ENCODE data around the gene GAL3ST2.

GAL3ST2 gene

DNA sequence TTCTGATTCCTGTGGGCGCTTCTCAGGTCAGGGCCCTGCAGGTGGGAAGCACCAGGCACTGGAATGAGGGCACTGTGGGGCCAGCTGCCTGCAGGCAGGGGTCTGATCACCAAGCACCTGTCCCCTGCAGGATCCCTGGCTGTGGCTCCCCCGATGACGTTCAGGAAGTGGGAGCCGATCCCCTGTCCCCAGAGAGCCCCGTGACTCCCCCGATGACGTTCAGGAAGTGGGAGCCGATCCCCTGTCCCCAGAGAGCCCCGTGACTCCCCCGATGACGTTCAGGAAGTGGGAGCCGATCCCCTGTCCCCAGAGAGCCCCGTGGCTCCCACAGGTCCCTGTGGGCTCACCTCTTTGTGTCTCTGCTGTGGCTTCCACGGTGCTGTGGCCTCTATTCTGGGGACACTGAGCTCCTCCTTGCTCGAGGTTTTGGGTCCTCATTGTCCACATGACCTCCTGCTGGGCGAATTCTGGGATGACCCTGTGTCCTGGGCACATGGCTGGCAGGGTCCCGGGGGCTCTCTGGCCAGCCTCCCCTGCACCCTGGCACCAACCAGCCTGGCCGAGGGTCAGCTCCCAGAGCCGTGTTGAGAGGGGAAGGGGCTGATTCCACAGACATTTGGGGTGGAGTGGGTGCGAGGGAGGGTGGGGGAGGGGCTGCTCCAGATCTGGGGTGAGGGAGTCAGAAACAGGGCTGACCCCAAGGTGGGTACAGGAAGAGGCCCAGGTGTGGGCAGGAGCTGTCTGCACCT lies 37.2 kb downstream of the GAL3ST2 start:
- Histone ChIP-seq H3F3A (ENCODE audit: control insufficient read depth, insufficient read depth) (no peaks in the 10 kb centered on the region), H3K27me3 (ENCODE audit: control insufficient read depth, low read length) (no peaks in the 10 kb centered on the region), H3K36me3 (ENCODE audit: control insufficient read depth, low read length) (no peaks in the 10 kb centered on the region), H3K27ac (ENCODE audit: low read depth, low read length) (0 out of 2 replicates have a peak overlapping the region, but pooled peaks have one; percentile 21), H3K79me2 (ENCODE audit: control insufficient read depth, low read length) (no peaks in the 10 kb centered on the region), H3K9me3 (ENCODE audit: control insufficient read depth, insufficient read depth, low read length) (no peaks in the 10 kb centered on the region), H4K20me1 (ENCODE audit: control insufficient read depth, insufficient read depth, low read depth, low read length) (no peaks in the 10 kb centered on the region), H3K4me1 (ENCODE audit: control insufficient read depth, low read length) (peaks cover 29% of the 10 kb centered on the region), H3K4me2 (ENCODE audit: low read length) (peak overlapping the region; percentile 52), H3K9me2 (replicated peaks; ENCODE audit: control insufficient read depth, low read length) (no peaks in the 10 kb centered on the region), H3K4me3 (ENCODE audit: low read length) (no peak overlapping the region)
- no peak for TF ChIP-seq EZH2phosphoT487 (IDR thresholded peaks at IDR 0.05; ENCODE audit: borderline replicate concordance, low read length)
- no peak for TF ChIP-seq CTCF (IDR thresholded peaks at IDR 0.05; ENCODE audit: low read depth, low read length, poor library complexity, severe bottlenecking)

- Histone ChIP-seq H3K27me3 (ENCODE audit: control insufficient read depth, low read length) (no peaks in the 10 kb centered on the region), H3K9me2 (replicated peaks; ENCODE audit: control insufficient read depth, low read length) (no peaks in the 10 kb centered on the region), H3K4me3 (ENCODE audit: low read length) (no peak overlapping the region), H3K36me3 (ENCODE audit: control insufficient read depth, low read length) (no peaks in the 10 kb centered on the region), H3K27ac (ENCODE audit: low read depth, low read length) (no peak overlapping the region), H3K4me1 (ENCODE audit: control insufficient read depth, low read length) (peaks cover 29% of the 10 kb centered on the region), H3K9me3 (ENCODE audit: control insufficient read depth, insufficient read depth, low read length) (no peaks in the 10 kb centered on the region), H3K79me2 (ENCODE audit: control insufficient read depth, low read length) (no peaks in the 10 kb centered on the region), H3F3A (ENCODE audit: control insufficient read depth, insufficient read depth) (no peaks in the 10 kb centered on the region), H4K20me1 (ENCODE audit: control insufficient read depth, insufficient read depth, low read depth, low read length) (no peaks in the 10 kb centered on the region), H3K4me2 (ENCODE audit: low read length) (peak overlapping the region; percentile 52; the same call in 1 of the 2 replicates)
- no peak for TF ChIP-seq CTCF (IDR thresholded peaks at IDR 0.05; ENCODE audit: low read depth, low read length, poor library complexity, severe bottlenecking)
- TF ChIP-seq EZH2phosphoT487 (IDR thresholded peaks at IDR 0.05; ENCODE audit: borderline replicate concordance, low read length): no peak
Observed at GRCh38 chr2:241814393-241814642, 37.7 kb downstream of the GAL3ST2 start.

GRCh38 chr2:241814643-241815476 lies 38.2 kb downstream of the GAL3ST2 start:
- Histone ChIP-seq H3K4me2 (ENCODE audit: low read length) (no peak overlapping the region), H3F3A (ENCODE audit: control insufficient read depth, insufficient read depth) (no peaks in the 10 kb centered on the region), H3K4me3 (ENCODE audit: low read length) (no peak overlapping the region), H3K27ac (ENCODE audit: low read depth, low read length) (no peak overlapping the region), H3K79me2 (ENCODE audit: control insufficient read depth, low read length) (no peaks in the 10 kb centered on the region), H3K4me1 (ENCODE audit: control insufficient read depth, low read length) (peaks cover 29% of the 10 kb centered on the region), H4K20me1 (ENCODE audit: control insufficient read depth, insufficient read depth, low read depth, low read length) (no peaks in the 10 kb centered on the region), H3K36me3 (ENCODE audit: control insufficient read depth, low read length) (no peaks in the 10 kb centered on the region), H3K9me2 (replicated peaks; ENCODE audit: control insufficient read depth, low read length) (no peaks in the 10 kb centered on the region), H3K27me3 (ENCODE audit: control insufficient read depth, low read length) (no peaks in the 10 kb centered on the region), H3K9me3 (ENCODE audit: control insufficient read depth, insufficient read depth, low read length) (no peaks in the 10 kb centered on the region)
- no peak for TF ChIP-seq CTCF (IDR thresholded peaks at IDR 0.05; ENCODE audit: low read depth, low read length, poor library complexity, severe bottlenecking)
- no peak for TF ChIP-seq EZH2phosphoT487 (IDR thresholded peaks at IDR 0.05; ENCODE audit: borderline replicate concordance, low read length)

All from DOHH2 (cell line).